ENCODE data around the gene DALRD3. TPM values are rescaled to one million over a fixed set of nuclear protein-coding genes. Genes with fewer than 3 reads are reported as not detected.

The DALRD3 gene
- total and polyA plus RNA-seq, 2 donors (not counting 1 experiment from before 2014, with no cell fraction given), result 57.2 to 82.6 TPM

GRCh38 chr3:49028673-49029562 lies 10.5 kb upstream of the DALRD3 start, which contains the start of gene IMPDH2:
Gene IMPDH2, minus strand, starts transcription at chr3:49029398. Its CDS starts 48 bp downstream, at chr3:49029350.
- H3K27me3 Mint-ChIP-seq, result no peaks in the 10 kb centered on the region
- Histone ChIP-seq H3K27ac (ENCODE audit: low read length in 2 of 2) (peak within 1 kb of the TSS; percentile 86 to 92), H3K79me2 (ENCODE audit: control insufficient read depth, insufficient read depth, low read length) (peaks cover 37% of the 10 kb centered on the region), H2AFZ (ENCODE audit: insufficient read depth, low read depth, low read length, poor library complexity, severe bottlenecking) (peak within 1 kb of the TSS; percentile 52), H3K27me3 (replicated peaks in 1 of 4; ENCODE audit: control extremely low read depth in 1 of 4, control insufficient read depth in 3 of 4, insufficient read depth in 4 of 4, low read length in 3 of 4) (no peaks in the 10 kb centered on the region), H3K4me3 (ENCODE audit: control extremely low read depth in 1 of 5, extremely low read depth in 1 of 5, insufficient read depth in 1 of 5, low read depth in 2 of 5, low read length in 4 of 5) (peak within 1 kb of the TSS; percentile 72 to 93 (median 73)), H3K9ac (ENCODE audit: low read length) (peak within 1 kb of the TSS; percentile 81), H3K4me2 (replicated peaks; ENCODE audit: low read depth, low read length, poor library complexity, severe bottlenecking) (peak within 1 kb of the TSS; percentile 92), H3K36me3 (replicated peaks in 1 of 2; ENCODE audit: control extremely low read depth in 1 of 2, control insufficient read depth in 1 of 2, extremely low read depth in 1 of 2, insufficient read depth in 2 of 2, low read length in 1 of 2) (peaks cover 13 to 62% of the 10 kb centered on the region in 2 experiments), H3K9me3 (ENCODE audit: control extremely low read depth in 1 of 3, control insufficient read depth in 2 of 3, insufficient read depth in 1 of 3, low read length in 2 of 3) (no peaks in the 10 kb centered on the region), H4K20me1 (ENCODE audit: control insufficient read depth, insufficient read depth, low read length, poor library complexity, severe bottlenecking) (no peaks in the 10 kb centered on the region), H3K4me1 (ENCODE audit: control insufficient read depth in 2 of 2, insufficient read depth in 2 of 2, low read length in 2 of 2) (peaks cover 14 to 39% of the 10 kb centered on the region in 2 donors)
- DNase-seq, result peak; percentile 98
- peaks cover 45% of the 10 kb centered on the region for H3K4me1 Mint-ChIP-seq
- no peaks in the 10 kb centered on the region for H3K9me3 Mint-ChIP-seq (ENCODE audit: insufficient read depth)
- peak within 1 kb of the TSS; percentile 98 for H3K4me3 Mint-ChIP-seq
- ATAC-seq (ENCODE audit: low read depth), result peak; percentile 93
- 2% methylated on average over 53 of the region's 55 CpGs for WGBS (ENCODE audit: insufficient coverage)
- ChIA-PET CTCF (interaction anchor here (0.8 to 2.3 kb wide), 8 partner anchors 9 to 628 kb away, joined by 3 to 41 read pairs (median 5); partner anchors contain the start of genes DALRD3, P4HTM and WDR6), POLR2A (interaction anchor here (0.5 to 1.8 kb wide), 15 partner anchors 8 to 414 kb away, joined by 3 to 20 read pairs (median 4); partner anchors contain the start of genes DALRD3, IP6K2, QRICH1 and WDR6)
- intact Hi-C loops (cut with micrococcal nuclease), result loop anchor here (1.0 to 10.0 kb wide), 6 partner anchors 8 to 787 kb away; partner anchors contain the start of genes IP6K2, QRICH1, USP4 and ZNF589
- no peak for TF ChIP-seq CTCF (IDR thresholded peaks at IDR 0.05)
- no peak for TF ChIP-seq EZH2 (IDR thresholded peaks at IDR 0.05; ENCODE audit: borderline replicate concordance, insufficient read depth, low read depth, low read length, poor library complexity, severe bottlenecking)
- H3K27ac Mint-ChIP-seq, result peak within 1 kb of the TSS; percentile 98
